Mammary epithelial cell (primary cell): ENCODE measurements around the gene TPH2.

ENCODE experiments used
- EZH2 ChIP-seq: IDR thresholded peaks from 2 replicates; pipeline ENCODE4 v1.6.1; 2012; ENCODE audit warnings: low read length, inconsistent platforms, borderline replicate concordance
- TF ChIP-seq, protein P1 (sequence below), 2 donors: IDR thresholded peaks in 1 of 2; conservative IDR thresholded peaks in 1 of 2; 2 replicates each; pipeline ENCODE4 v1.5.1; 2011 to 2012; ENCODE audit warnings: inconsistent platforms in 2 of 2, low read length in 2 of 2, mild to moderate bottlenecking in 2 of 2, control low read depth in 1 of 2, low read depth in 1 of 2; ENCODE audit not compliant: insufficient read depth in 1 of 2; ENCODE audit errors: extremely low read depth in 1 of 2

DNA sequence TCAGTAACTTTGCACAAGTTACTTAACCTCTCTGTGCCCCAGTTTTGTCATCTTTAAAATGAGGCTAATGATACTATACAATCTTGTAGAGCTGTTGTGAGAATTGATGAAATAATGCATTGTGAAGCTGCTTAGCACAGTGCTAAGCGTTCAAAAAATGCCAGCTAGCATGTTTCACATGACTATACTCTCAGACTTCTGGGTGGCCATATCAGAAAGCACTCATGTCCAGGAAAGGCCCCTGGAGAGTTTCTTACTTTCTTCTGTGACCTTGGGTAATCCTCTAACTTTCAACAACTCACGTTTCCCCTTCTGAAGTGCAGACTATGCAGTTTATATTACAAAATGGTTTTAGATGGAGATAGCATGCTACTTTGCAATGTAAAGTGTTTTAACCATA is 68.1 kb downstream of the TPH2 start:
- TF ChIP-seq, protein P1, sequence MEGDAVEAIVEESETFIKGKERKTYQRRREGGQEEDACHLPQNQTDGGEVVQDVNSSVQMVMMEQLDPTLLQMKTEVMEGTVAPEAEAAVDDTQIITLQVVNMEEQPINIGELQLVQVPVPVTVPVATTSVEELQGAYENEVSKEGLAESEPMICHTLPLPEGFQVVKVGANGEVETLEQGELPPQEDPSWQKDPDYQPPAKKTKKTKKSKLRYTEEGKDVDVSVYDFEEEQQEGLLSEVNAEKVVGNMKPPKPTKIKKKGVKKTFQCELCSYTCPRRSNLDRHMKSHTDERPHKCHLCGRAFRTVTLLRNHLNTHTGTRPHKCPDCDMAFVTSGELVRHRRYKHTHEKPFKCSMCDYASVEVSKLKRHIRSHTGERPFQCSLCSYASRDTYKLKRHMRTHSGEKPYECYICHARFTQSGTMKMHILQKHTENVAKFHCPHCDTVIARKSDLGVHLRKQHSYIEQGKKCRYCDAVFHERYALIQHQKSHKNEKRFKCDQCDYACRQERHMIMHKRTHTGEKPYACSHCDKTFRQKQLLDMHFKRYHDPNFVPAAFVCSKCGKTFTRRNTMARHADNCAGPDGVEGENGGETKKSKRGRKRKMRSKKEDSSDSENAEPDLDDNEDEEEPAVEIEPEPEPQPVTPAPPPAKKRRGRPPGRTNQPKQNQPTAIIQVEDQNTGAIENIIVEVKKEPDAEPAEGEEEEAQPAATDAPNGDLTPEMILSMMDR (conservative IDR thresholded peaks at IDR 0.05 in 1 of 2, IDR thresholded peaks at IDR 0.05 in 1 of 2; ENCODE audit: extremely low read depth in 1 of 2, insufficient read depth in 1 of 2, low read depth in 1 of 2, low read length in 2 of 2): no peak
- TF ChIP-seq EZH2: no peak
